Upper lobe of left lung (tissue), 6 donors: ENCODE data around the gene TPSB2. TPM values are rescaled to one million over a fixed set of nuclear protein-coding genes. Genes with fewer than 3 reads are reported as not detected.
"Not testable (repeated sequence)": the region's sequence is repeated elsewhere in the genome, so short reads cannot be mapped to it uniquely, and the experiment has no call there.

Experiments
- ATAC-seq, 2 donors: fragments of 200-7000 bp; cut with Tn5 transposase; one replicate each; pipeline ENCODE4 v1.9.1; 2022; ENCODE audit warnings: mild to moderate bottlenecking in 2 of 2, moderate library complexity in 2 of 2; ENCODE audit not compliant: low FRiP score in 2 of 2
- DNase-seq, 2 donors: peaks; one replicate each; pipeline ENCODE4 v3.0.0-alpha.2; 2019 to 2020
- H3K27ac ChIP-seq, 4 donors: fragments of 200-600 bp; sonication (generic); one replicate each; pipeline ENCODE4 v1.5.1; 2016 to 2019
- H3K27me3 ChIP-seq, 4 donors: fragments of 200-600 bp; sonication (generic); one replicate each; pipeline ENCODE4 v1.5.1; 2017 to 2019
- H3K36me3 ChIP-seq, 4 donors: fragments of 200-600 bp; sonication (generic); one replicate each; pipeline ENCODE4 v1.5.1; 2016 to 2019
- H3K4me1 ChIP-seq, 4 donors: fragments of 200-600 bp; sonication (generic); one replicate each; pipeline ENCODE4 v1.5.1; 2018 to 2019
- H3K4me3 ChIP-seq, 4 donors: fragments of 200-600 bp; sonication (generic); one replicate each; pipeline ENCODE4 v1.5.1; 2017 to 2019; ENCODE audit warnings: mild to moderate bottlenecking in 2 of 4, moderate library complexity in 1 of 4
- H3K9me3 ChIP-seq, 4 donors: fragments of 200-600 bp; sonication (generic); one replicate each; pipeline ENCODE4 v1.5.1; 2018 to 2019
- CTCF ChIP-seq, 6 experiments: fragments of 450-650 bp in 4 of 6; fragments of 200-600 bp in 2 of 6; sonication (generic) in 2 of 6; IDR thresholded peaks; one replicate each; pipeline ENCODE4 v1.5.1; 2016 to 2019; ENCODE audit warnings: antibody characterized with exemption in 6 of 6
- EP300 ChIP-seq, 4 donors: sonication (generic); formaldehyde crosslinking; IDR thresholded peaks; one replicate each; pipeline ENCODE4 v1.5.1; 2017; ENCODE audit warnings: antibody characterized with exemption in 4 of 4, control low read depth in 2 of 4
- POLR2A ChIP-seq, 4 donors: fragments of 450-650 bp; IDR thresholded peaks; one replicate each; pipeline ENCODE4 v1.5.1; 2016 to 2017; ENCODE audit warnings: antibody characterized with exemption in 4 of 4, mild to moderate bottlenecking in 2 of 4
- POLR2AphosphoS5 ChIP-seq, 2 donors: sonication (generic); formaldehyde crosslinking; IDR thresholded peaks; one replicate each; pipeline ENCODE4 v1.5.1; 2017; ENCODE audit warnings: antibody characterized with exemption in 2 of 2
- WGBS, 2 donors: methylation state at CpG; one replicate each; pipeline ENCODE4 v1.1.5; 2017 to 2018; 5-methylcytosine and 5-hydroxymethylcytosine counted together
- total RNA-seq, 6 donors: library from RNA; depleted of rRNA in 4 of 6; stranded (reverse); fragments of >200 nt in 4 of 6; gene quantifications; one replicate each; pipeline versions ENCODE4 v1.1.0 to v1.2.1, GENCODE V29; 2016 to 2021
- donor health status: DM: no; HTN: no; CAD: no; lungs with moderate emphysema.
- donor health status: DM: no; HTN: yes; CAD: no; lungs with severe emphysema.

Gene TPSB2
- total RNA-seq, result 100 to 1,000 TPM in 2 of 6 donors, 10 to 100 TPM in 4; 10.5 to 329 (median 70.7) TPM

- not testable (repeated sequence) for H3K36me3 ChIP-seq, H3K9me3 ChIP-seq, H3K27ac ChIP-seq, H3K4me1 ChIP-seq, DNase-seq, H3K4me3 ChIP-seq, H3K27me3 ChIP-seq, ATAC-seq
- WGBS, 2 donors, result no CpG with 5 or more reads among the region's 11 CpGs
These were observed at the start of gene TPSB2 for GRCh38 chr16:1230084-1230470. TSS of gene TPSB2 (minus strand) at chr16:1230184. CDS start at chr16:1229951, 233 bp downstream.

GRCh38 chr16:1279081-1279944 lies 49.3 kb upstream of the TPSB2 start:
- no peaks in the 10 kb centered on the region for H3K9me3 ChIP-seq
- no peak overlapping the region for H3K4me3 ChIP-seq
- WGBS, 2 donors, result 76 to 84% methylated on average over 24 to 25 of the region's 30 CpGs
- peaks cover 0 to 11% (median 0%) of the 10 kb centered on the region in 4 donors for H3K27me3 ChIP-seq
- H3K4me1 ChIP-seq, result no peaks in the 10 kb centered on the region
- H3K27ac ChIP-seq, result no peak overlapping the region
- no peak for ATAC-seq
- no peak for TF ChIP-seq POLR2A (IDR thresholded peaks at IDR 0.05)
- TF ChIP-seq EP300 (IDR thresholded peaks at IDR 0.05), result no peak
- no peak for TF ChIP-seq POLR2AphosphoS5 (IDR thresholded peaks at IDR 0.05)
- no peak for TF ChIP-seq CTCF (IDR thresholded peaks at IDR 0.05)
- H3K36me3 ChIP-seq, result no peaks in the 10 kb centered on the region
- DNase-seq, result peak in 1 of 2 donors; percentile 66

- DNase-seq, result peak in 1 of 2 donors; percentile 39
- H3K9me3 ChIP-seq, result no peaks in the 10 kb centered on the region
- no peak for ATAC-seq
- no peak for TF ChIP-seq EP300 (IDR thresholded peaks at IDR 0.05)
- no peak for TF ChIP-seq POLR2AphosphoS5 (IDR thresholded peaks at IDR 0.05)
- TF ChIP-seq POLR2A (IDR thresholded peaks at IDR 0.05), result no peak
- TF ChIP-seq CTCF (IDR thresholded peaks at IDR 0.05), result no peak
- no peak overlapping the region for H3K4me3 ChIP-seq
- peaks cover 0 to 11% (median 0%) of the 10 kb centered on the region in 4 donors for H3K27me3 ChIP-seq
- H3K36me3 ChIP-seq, result no peaks in the 10 kb centered on the region
- no peaks in the 10 kb centered on the region for H3K4me1 ChIP-seq
- H3K27ac ChIP-seq, result no peak overlapping the region
- 7 to 30% methylated on average over 3 to 15 of the region's 18 CpGs for WGBS, 2 donors
These were observed 48.5 kb upstream of the TPSB2 start for GRCh38 chr16:1278477-1278876.

GRCh38 chr16:1277617-1278282 lies 47.8 kb upstream of the TPSB2 start:
- Histone ChIP-seq H3K9me3 (no peaks in the 10 kb centered on the region), H3K4me3 (no peak overlapping the region), H3K4me1 (no peaks in the 10 kb centered on the region), H3K27me3 (peaks cover 0 to 11% (median 0%) of the 10 kb centered on the region in 4 donors), H3K36me3 (no peaks in the 10 kb centered on the region), H3K27ac (no peak overlapping the region)
- WGBS, 2 donors, result 41 to 48% methylated on average over 15 to 21 of the region's 21 CpGs
- DNase-seq (peak in 1 of 2 donors; percentile 56), ATAC-seq (no peak)
- TF ChIP-seq POLR2AphosphoS5 (IDR thresholded peaks at IDR 0.05) (no peak), CTCF (IDR thresholded peaks at IDR 0.05) (no peak), EP300 (IDR thresholded peaks at IDR 0.05) (no peak), POLR2A (IDR thresholded peaks at IDR 0.05) (no peak)

- Histone ChIP-seq H3K27me3 (peaks cover 0 to 11% (median 0%) of the 10 kb centered on the region in 4 donors), H3K27ac (no peak overlapping the region), H3K36me3 (no peaks in the 10 kb centered on the region), H3K4me3 (no peak overlapping the region), H3K9me3 (no peaks in the 10 kb centered on the region), H3K4me1 (no peaks in the 10 kb centered on the region)
- peak in 1 of 2 donors; percentile 71 for DNase-seq
- WGBS, 2 donors, result 66% methylated on average over 9 of the region's 19 CpGs; no CpG with 5 or more reads in 1 of the 2 donors
- TF ChIP-seq POLR2AphosphoS5 (IDR thresholded peaks at IDR 0.05) (no peak), EP300 (IDR thresholded peaks at IDR 0.05) (no peak), POLR2A (IDR thresholded peaks at IDR 0.05) (no peak), CTCF (IDR thresholded peaks at IDR 0.05) (no peak)
- ATAC-seq, result no peak
These were observed 47.2 kb upstream of the TPSB2 start for GRCh38 chr16:1277151-1277598.
